GM04504 (cell line): ENCODE data around the gene WDPCP.
A peak's percentile ranks its signal among the peaks of the same experiment; 100 is the strongest.
"Not testable (repeated sequence)": the region's sequence is repeated elsewhere in the genome, so short reads cannot be mapped to it uniquely, and the experiment has no call there.

Source experiments
- DNase-seq: peaks from one replicate; pipeline ENCODE4 v3.0.0-alpha.2; 2012; ENCODE audit warnings: low read depth

Gene WDPCP

GRCh38 chr2:63588385-63589147 is at the start of gene WDPCP, which contains the start of gene MDH1:
TSS of gene WDPCP (minus strand) at chr2:63588477. CDS start at chr2:63588271, 206 bp downstream.
TSS of gene MDH1 (plus strand) at chr2:63588963. CDS start at chr2:63589044, 81 bp downstream.
- peak; percentile 99 for DNase-seq

GRCh38 chr2:63632382-63632781 is 44.1 kb upstream of the WDPCP start:
- DNase-seq = no peak

GRCh38 chr2:63631501-63631900 is 43.2 kb upstream of the WDPCP start:
- DNase-seq = no peak

GRCh38 chr2:63628403-63628942 is 40.2 kb upstream of the WDPCP start:
- no peak for DNase-seq

- no peak for DNase-seq
Observed at GRCh38 chr2:63627866-63628265, 39.6 kb upstream of the WDPCP start.

GRCh38 chr2:63623763-63624162 is 35.5 kb upstream of the WDPCP start:
- not testable (repeated sequence) for DNase-seq

- no peak for DNase-seq
Observed at GRCh38 chr2:63622751-63623150, 34.5 kb upstream of the WDPCP start.

- no peak for DNase-seq
Observed at GRCh38 chr2:63619328-63619727, 31.1 kb upstream of the WDPCP start.

GRCh38 chr2:63617366-63617765 is 29.1 kb upstream of the WDPCP start:
- DNase-seq = no peak

GRCh38 chr2:63614983-63615945 is 27.0 kb upstream of the WDPCP start:
- DNase-seq = peak; percentile 9

- peak; percentile 59 for DNase-seq
Observed at GRCh38 chr2:63614448-63614968, 26.2 kb upstream of the WDPCP start.

- DNase-seq = peak; percentile 12
Observed at GRCh38 chr2:63613391-63613901, 25.2 kb upstream of the WDPCP start.

- DNase-seq = no peak
Observed at GRCh38 chr2:63610525-63610924, 22.2 kb upstream of the WDPCP start.

- DNase-seq = peak; percentile 39
Observed at GRCh38 chr2:63608865-63609264, 20.6 kb upstream of the WDPCP start.

GRCh38 chr2:63604666-63605065 is 16.4 kb upstream of the WDPCP start:
- DNase-seq = no peak

- no peak for DNase-seq
Observed at GRCh38 chr2:63600881-63601460, 12.7 kb upstream of the WDPCP start.

- no peak for DNase-seq
Observed at GRCh38 chr2:63598981-63599380, 10.7 kb upstream of the WDPCP start.

GRCh38 chr2:63596401-63596883 is 8.2 kb upstream of the WDPCP start:
- DNase-seq = no peak

GRCh38 chr2:63594660-63595059 is 6.4 kb upstream of the WDPCP start:
- DNase-seq = no peak

GRCh38 chr2:63591566-63592175 is 3.4 kb upstream of the WDPCP start:
- no peak for DNase-seq
